GM23248 (cell line): ENCODE results near the gene CNOT3. TPM values are rescaled to one million over a fixed set of nuclear protein-coding genes. Genes with fewer than 3 reads are reported as not detected.

ENCODE experiments used
- DNase-seq: peaks from one replicate; pipeline ENCODE4 v3.0.0-alpha.2; 2015
- H2AFZ ChIP-seq: fragments of 200-600 bp; sonication (generic); 2 replicates; pipeline ENCODE4 v1.6.1; 2016; ENCODE audit warnings: antibody characterized with exemption
- H3F3A ChIP-seq: fragments of 200-600 bp; sonication (generic); 2 replicates; pipeline ENCODE4 v1.6.1; 2016; ENCODE audit warnings: mild to moderate bottlenecking, antibody characterized with exemption, mixed run types; ENCODE audit not compliant: insufficient read depth
- H3K27ac ChIP-seq: fragments of 200-600 bp; sonication (generic); 2 replicates; pipeline ENCODE4 v1.5.1; 2016; ENCODE audit warnings: mild to moderate bottlenecking
- H3K27me3 ChIP-seq: fragments of 200-600 bp; sonication (generic); replicated peaks from 2 replicates; pipeline ENCODE4 v1.6.1; 2016; ENCODE audit warnings: mild to moderate bottlenecking; ENCODE audit not compliant: insufficient read depth
- H3K36me3 ChIP-seq: fragments of 200-600 bp; sonication (generic); 2 replicates; pipeline ENCODE4 v1.6.1; 2016; ENCODE audit warnings: low read depth, mild to moderate bottlenecking
- H3K4me1 ChIP-seq: fragments of 200-600 bp; sonication (generic); 2 replicates; pipeline ENCODE4 v1.6.1; 2016; ENCODE audit warnings: mild to moderate bottlenecking; ENCODE audit not compliant: insufficient read depth
- H3K4me2 ChIP-seq: fragments of 200-600 bp; sonication (generic); one replicate; pipeline ENCODE4 v1.6.1; 2016; ENCODE audit warnings: mild to moderate bottlenecking; ENCODE audit not compliant: unreplicated experiment
- H3K4me3 ChIP-seq: fragments of 200-600 bp; sonication (generic); 2 replicates; pipeline ENCODE4 v1.5.1; 2016; ENCODE audit warnings: mild to moderate bottlenecking
- H3K79me2 ChIP-seq: fragments of 200-600 bp; sonication (generic); 2 replicates; pipeline ENCODE4 v1.6.1; 2016; ENCODE audit warnings: mild to moderate bottlenecking; ENCODE audit not compliant: insufficient read depth
- H3K9ac ChIP-seq: fragments of 200-600 bp; sonication (generic); 2 replicates; pipeline ENCODE4 v1.6.1; 2016; ENCODE audit warnings: mild to moderate bottlenecking
- H3K9me2 ChIP-seq: fragments of 200-600 bp; sonication (generic); 2 replicates; pipeline ENCODE4 v1.6.1; 2016; ENCODE audit warnings: mixed run types, mild to moderate bottlenecking, moderate library complexity; ENCODE audit not compliant: insufficient read depth
- H3K9me3 ChIP-seq: fragments of 200-600 bp; sonication (generic); one replicate; pipeline ENCODE4 v1.6.1; 2017; ENCODE audit warnings: low read depth
- H4K20me1 ChIP-seq: fragments of 200-600 bp; sonication (generic); 2 replicates; pipeline ENCODE4 v1.6.0; 2016; ENCODE audit not compliant: insufficient read depth
- EZH2 ChIP-seq: fragments of 200-600 bp; sonication (generic); IDR thresholded peaks from 2 replicates; pipeline ENCODE4 v1.6.1; 2018; ENCODE audit warnings: antibody characterized with exemption, mild to moderate bottlenecking; ENCODE audit not compliant: insufficient read depth, poor library complexity, severe bottlenecking
- EZH2phosphoT487 ChIP-seq: fragments of 200-600 bp; sonication (generic); IDR thresholded peaks from 2 replicates; pipeline ENCODE4 v1.6.1; 2018; ENCODE audit warnings: antibody characterized with exemption, moderate library complexity, mild to moderate bottlenecking, low read depth; ENCODE audit not compliant: insufficient read depth
- WGBS, 2 experiments: methylation state at CpG; one replicate each; pipeline ENCODE4 v1.1.6; 2015 to 2017; ENCODE audit warnings: low lambda C conversion rate in 2 of 2, low coverage in 1 of 2; ENCODE audit errors: missing lambda C conversion rate in 2 of 2; 5-methylcytosine and 5-hydroxymethylcytosine counted together
- in situ Hi-C: fragments of 300-500 bp; cut with MboI; formaldehyde crosslinking; loops from 2 replicates; pipeline ENCODE4 v1.15.0; 2020
- polyA plus RNA-seq: library from polyadenylated mRNA; unstranded; fragments of >200 nt; fragmentation: Nextera tagmentation; extraction: Ambion mirVana; gene quantifications from 2 replicates; pipeline ENCODE4 v1.2.1, GENCODE V29; 2016
- total RNA-seq: library from RNA; depleted of rRNA; stranded (reverse); fragments of >200 nt; shearing (Covaris generic); gene quantifications from 2 replicates; pipeline ENCODE4 v1.2.3, GENCODE V29; 2014

The CNOT3 gene
- total and polyA plus RNA-seq, 2 experiments from 2014 or later, result 8.9 to 19.4 TPM

GRCh38 chr19:54186351-54186750, 48.8 kb downstream of the CNOT3 start:
- no peak for DNase-seq
- Histone ChIP-seq H3F3A (no peaks in the 10 kb centered on the region; the same call in 1 of the 2 replicates), H4K20me1 (no peaks in the 10 kb centered on the region), H3K9me2 (no peaks in the 10 kb centered on the region), H3K27ac (no peak overlapping the region), H3K9me3 (no peaks in the 10 kb centered on the region), H3K36me3 (0 out of 2 replicates have a peak, but pooled peaks cover 7% of the 10 kb centered on the region), H3K4me1 (0 out of 2 replicates have a peak, but pooled peaks cover 3% of the 10 kb centered on the region), H2AFZ (no peak overlapping the region), H3K27me3 (no peaks in the 10 kb centered on the region), H3K4me3 (no peak overlapping the region), H3K79me2 (peaks cover 41% of the 10 kb centered on the region), H3K4me2 (no peak overlapping the region), H3K9ac (no peak overlapping the region)
- in situ Hi-C loops, result no loop called here
- 91 to 94% methylated on average over 8 of the region's 8 CpGs for WGBS, 2 experiments
- TF ChIP-seq EZH2phosphoT487, result no peak
- TF ChIP-seq EZH2, result no peak

GRCh38 chr19:54186934-54187381, 49.4 kb downstream of the CNOT3 start:
- Histone ChIP-seq H3K9me3 (no peaks in the 10 kb centered on the region), H3K9me2 (no peaks in the 10 kb centered on the region), H3K36me3 (0 out of 2 replicates have a peak, but pooled peaks cover 7% of the 10 kb centered on the region), H3K4me3 (no peak overlapping the region), H3F3A (peaks cover 3% of the 10 kb centered on the region), H3K27me3 (no peaks in the 10 kb centered on the region), H3K4me1 (peaks cover 4% of the 10 kb centered on the region; the same call in 1 of the 2 replicates), H3K27ac (no peak overlapping the region), H3K4me2 (no peak overlapping the region), H4K20me1 (no peaks in the 10 kb centered on the region), H3K79me2 (peaks cover 43% of the 10 kb centered on the region), H3K9ac (0 out of 2 replicates have a peak overlapping the region, but pooled peaks have one; percentile 4), H2AFZ (no peak overlapping the region)
- no peak for TF ChIP-seq EZH2phosphoT487
- TF ChIP-seq EZH2, result no peak
- no peak for DNase-seq
- 93 to 94% methylated on average over 6 to 11 of the region's 11 CpGs for WGBS, 2 experiments
- in situ Hi-C loops, result no loop called here

- Histone ChIP-seq H3K27ac (peak overlapping the region; percentile 98), H3K9me2 (no peaks in the 10 kb centered on the region), H3K4me3 (peak overlapping the region; percentile 87), H3K27me3 (no peaks in the 10 kb centered on the region), H3F3A (peaks cover 17% of the 10 kb centered on the region), H3K36me3 (peaks cover 2% of the 10 kb centered on the region), H2AFZ (peak overlapping the region; percentile 80), H3K9me3 (no peaks in the 10 kb centered on the region), H3K4me2 (peak overlapping the region; percentile 90), H3K4me1 (peaks cover 11% of the 10 kb centered on the region), H4K20me1 (no peaks in the 10 kb centered on the region), H3K9ac (peak overlapping the region; percentile 90), H3K79me2 (peaks cover 57% of the 10 kb centered on the region)
- peak; percentile 75 for DNase-seq
- in situ Hi-C loops, result no loop called here
- WGBS, 2 experiments, result 17 to 20% methylated on average over 12 of the region's 12 CpGs
- TF ChIP-seq EZH2phosphoT487 (no peak), EZH2 (no peak)
These were observed 50.8 kb downstream of the CNOT3 start for GRCh38 chr19:54188215-54188871.

- H3K4me3 ChIP-seq, result peak within 1 kb of the TSS; percentile 87
- H3F3A ChIP-seq, result peaks cover 18% of the 10 kb centered on the region
- H3K9me3 ChIP-seq, result no peaks in the 10 kb centered on the region
- peaks cover 11% of the 10 kb centered on the region for H3K4me1 ChIP-seq
- in situ Hi-C loops, result no loop called here
- H3K27me3 ChIP-seq, result no peaks in the 10 kb centered on the region
- H4K20me1 ChIP-seq, result no peaks in the 10 kb centered on the region
- DNase-seq, result no peak
- H3K27ac ChIP-seq, result peak within 1 kb of the TSS; percentile 98
- H3K9ac ChIP-seq, result peak within 1 kb of the TSS; percentile 94
- no peaks in the 10 kb centered on the region for H3K9me2 ChIP-seq
- peaks cover 65% of the 10 kb centered on the region for H3K79me2 ChIP-seq
- TF ChIP-seq EZH2phosphoT487 (no peak), EZH2 (no peak)
- peak within 1 kb of the TSS; percentile 80 for H2AFZ ChIP-seq
- peaks cover 6% of the 10 kb centered on the region for H3K36me3 ChIP-seq
- WGBS, 2 experiments, result 0 to 1% methylated on average over 48 to 64 of the region's 64 CpGs
- peak within 1 kb of the TSS; percentile 90 for H3K4me2 ChIP-seq
These were observed 51.7 kb downstream of the CNOT3 start, which contains the start of gene MBOAT7 for GRCh38 chr19:54189145-54189734. TSS of gene MBOAT7 (minus strand) at chr19:54189580. CDS start at chr19:54188508, 1,072 bp downstream.
